K562 (cell line): ENCODE results near the gene SEPTIN1. TPM values are rescaled to one million over a fixed set of nuclear protein-coding genes. Genes with fewer than 3 reads are reported as not detected.

Source experiments
- ATAC-seq: fragments of 200-7000 bp; cut with Tn5 transposase; 3 replicates; pipeline ENCODE4 v1.9.1; 2020; ENCODE audit warnings: moderate library complexity
- BruUV-seq: library from RNA; stranded (reverse); fragments of 400-500 nt; replicated peaks from 2 replicates; lab custom pipeline; 2021; lab: Mats Ljungman, UMichigan
- CTCF ChIA-PET: fragments of 300-600 bp; formaldehyde crosslinking; extraction: SDS; loops from one replicate; lab custom pipeline; 2021; ENCODE audit warnings: low intra/inter-chr PET ratio; lab: Yijun Ruan, JAX
- POLR2A ChIA-PET: fragments of 300-600, 350-650 bp; sonication (Branson Sonifier 250); formaldehyde crosslinking; extraction: SDS; loops from one replicate; lab custom pipeline; 2021; ENCODE audit warnings: antibody characterized with exemption, inconsistent platforms; lab: Yijun Ruan, JAX
- DNase-seq, 4 experiments: peaks; one replicate each; pipeline versions ENCODE4 v3.0.0 to v3.0.0-alpha.2; 2011 to 2018; ENCODE audit warnings: low spot score in 3 of 4, mixed read lengths in 3 of 4; ENCODE audit errors: extremely low read depth in 1 of 4
- FAIRE-seq: peaks from 2 replicates; lab custom pipeline; 2011; peaks lifted over from hg19 to GRCh38; lab: Jason Lieb, UNC
- H2AFZ ChIP-seq: 2 replicates; pipeline ENCODE4 v1.6.0; 2011; ENCODE audit warnings: low read depth, low read length, control low read depth, inconsistent platforms
- H3K27ac ChIP-seq: fragments of 200-600 bp; 3 replicates; pipeline ENCODE4 v1.8.0; 2011; ENCODE audit warnings: low read depth, mild to moderate bottlenecking, control low read depth, inconsistent platforms, low read length, moderate library complexity, mixed read lengths; ENCODE audit errors: extremely low read depth
- H3K27me3 ChIP-seq, 2 experiments: fragments of 300-600 bp in 1 of 2; 2 replicates in 1 of 2; 3 replicates in 1 of 2; pipeline versions ENCODE4 v1.6.0 to v1.8.0; 2011; ENCODE audit warnings: inconsistent platforms in 2 of 2, low read length in 2 of 2, mild to moderate bottlenecking in 1 of 2, mixed read lengths in 1 of 2, moderate library complexity in 1 of 2; ENCODE audit not compliant: control insufficient read depth in 2 of 2, insufficient read depth in 2 of 2
- H3K36me3 ChIP-seq: fragments of 300-600 bp; 3 replicates; pipeline ENCODE4 v1.8.0; 2011; ENCODE audit warnings: mild to moderate bottlenecking, low read length, inconsistent platforms; ENCODE audit not compliant: control insufficient read depth, insufficient read depth
- H3K4me1 ChIP-seq, 2 experiments: fragments of 200-600 bp in 1 of 2; replicated peaks in 1 of 2; 2 replicates in 1 of 2; 3 replicates in 1 of 2; pipeline versions ENCODE4 v1.5.1 to v1.8.0; 2011; ENCODE audit warnings: inconsistent platforms in 2 of 2, low read length in 2 of 2, mild to moderate bottlenecking in 1 of 2, mixed read lengths in 1 of 2, moderate library complexity in 1 of 2; ENCODE audit not compliant: control insufficient read depth in 2 of 2, insufficient read depth in 2 of 2
- H3K4me2 ChIP-seq: 2 replicates; pipeline ENCODE4 v1.6.1; 2011; ENCODE audit warnings: low read length, control low read depth, inconsistent platforms, mixed read lengths; ENCODE audit not compliant: insufficient read depth
- H3K4me3 ChIP-seq: fragments of 200-600 bp; sonication (generic), shearing (Covaris generic); 2 replicates; pipeline ENCODE4 v1.5.1; 2016; ENCODE audit warnings: control low read depth, inconsistent platforms
- H3K79me2 ChIP-seq: fragments of 200-600 bp; 3 replicates; pipeline ENCODE4 v1.8.0; 2011; ENCODE audit warnings: low read length, inconsistent platforms; ENCODE audit not compliant: control insufficient read depth, insufficient read depth
- H3K9ac ChIP-seq, 2 experiments: 2 replicates each; pipeline versions ENCODE4 v1.6.0 to v1.6.1; 2011; ENCODE audit warnings: low read depth in 2 of 2, low read length in 2 of 2, control low read depth in 1 of 2, inconsistent platforms in 1 of 2, mild to moderate bottlenecking in 1 of 2, mixed read lengths in 1 of 2; ENCODE audit not compliant: insufficient read depth in 1 of 2
- H3K9me1 ChIP-seq: one replicate; pipeline ENCODE4 v1.6.0; 2011; ENCODE audit warnings: inconsistent platforms, mild to moderate bottlenecking, low read length, moderate library complexity; ENCODE audit not compliant: control insufficient read depth, insufficient read depth
- H3K9me3 ChIP-seq: replicated peaks from 2 replicates; pipeline ENCODE4 v1.5.1; 2011; ENCODE audit warnings: low read depth, low read length, inconsistent platforms; ENCODE audit not compliant: control insufficient read depth, insufficient read depth
- H4K20me1 ChIP-seq: replicated peaks from 2 replicates; pipeline ENCODE4 v1.6.1; 2011; ENCODE audit warnings: low read length, inconsistent platforms, mixed read lengths; ENCODE audit not compliant: control insufficient read depth, insufficient read depth
- CEBPZ ChIP-seq: fragments of 150-350 bp; IDR thresholded peaks from 2 replicates; pipeline ENCODE4 v1.6.1; 2014; ENCODE audit warnings: low read depth, mild to moderate bottlenecking, low read length, borderline replicate concordance
- HNRNPH1 ChIP-seq: fragments of 200-400 bp; formaldehyde crosslinking; optimal IDR thresholded peaks from 2 replicates; pipeline ENCODE3; 2017; ENCODE audit warnings: low read depth, mild to moderate bottlenecking, low read length, moderate library complexity
- NCOA6 ChIP-seq: fragments of 450-650 bp; IDR thresholded peaks from 2 replicates; pipeline ENCODE4 v1.6.1; 2017; ENCODE audit warnings: mild to moderate bottlenecking
- SMARCE1 ChIP-seq: fragments of 450-650 bp; IDR thresholded peaks from 2 replicates; pipeline ENCODE4 v1.7.1; 2016; ENCODE audit warnings: mild to moderate bottlenecking
- SMC3 ChIP-seq: conservative IDR thresholded peaks from 2 replicates; pipeline ENCODE4 v1.6.1; 2011; ENCODE audit warnings: low read depth, low read length, improper control_type of control experiment; ENCODE audit not compliant: insufficient read depth
- TCF7L2 ChIP-seq: fragments of 150-350 bp; IDR thresholded peaks from 2 replicates; pipeline ENCODE4 v1.6.1; 2016; ENCODE audit warnings: low read depth, mild to moderate bottlenecking, low read length, moderate library complexity
- ZBTB7A ChIP-seq: IDR thresholded peaks from 2 replicates; pipeline ENCODE4 v1.6.1; 2011; ENCODE audit warnings: low read depth, mild to moderate bottlenecking, low read length, moderate library complexity, borderline replicate concordance; ENCODE audit not compliant: control insufficient read depth
- ZNF133 ChIP-seq: fragments of 250-450 bp; sonication (Bioruptor Pico); IDR thresholded peaks from 2 replicates; pipeline ENCODE4 v1.4.0; 2020; ENCODE audit warnings: mild to moderate bottlenecking
- ZNF395 ChIP-seq: fragments of 200-800 bp; sonication (Bioruptor generic); IDR thresholded peaks from 2 replicates; pipeline ENCODE4 v1.6.1; 2017; ENCODE audit warnings: missing genetic modification characterization, missing compliant biosample characterization
- WGBS: fragments of 100-300 bp; shearing (Covaris generic); methylation state at CpG from one replicate; pipeline ENCODE4 v1.1.6; 2016; ENCODE audit warnings: low coverage, mixed read lengths; ENCODE audit not compliant: insufficient coverage; ENCODE audit errors: missing lambda C conversion rate; 5-methylcytosine and 5-hydroxymethylcytosine counted together
- in situ Hi-C: fragments of 300-500 bp; cut with MboI; formaldehyde crosslinking; loops from 4 replicates; pipeline ENCODE4 v1.15.0; 2018; ENCODE audit warnings: inconsistent platforms, mixed read lengths
- intact Hi-C: fragments of 100-400 bp; cut with micrococcal nuclease; formaldehyde crosslinking; loops from 2 replicates; pipeline ENCODE4 v1.14.2; 2022
- polyA plus RNA-seq, 8 experiments: library from polyadenylated mRNA; depleted of rRNA in 4 of 8; stranded (reverse) in 5 of 8; unstranded in 3 of 8; fragments of >200 nt; fragmentation: Nextera tagmentation in 2 of 8; fragmentation: Illumina TruSeq in 1 of 8; extraction: Ambion mirVana in 2 of 8; extraction: Trizol in 1 of 8; gene quantifications; 2 replicates each; pipeline versions ENCODE4 v1.2.1 to v1.2.3, GENCODE V29; 2011 to 2014; ENCODE audit warnings: inconsistent platforms in 1 of 8, missing spikeins in 1 of 8
- total RNA-seq, 7 experiments: library from RNA; depleted of rRNA in 6 of 7; stranded (reverse); fragments of >200 nt in 6 of 7; fragmentation: Illumina TruSeq in 2 of 7; extraction: Trizol in 2 of 7; gene quantifications; 2 replicates each; pipeline versions ENCODE4 v1.2.1 to v1.2.3, GENCODE V29; 2011 to 2021; ENCODE audit warnings: low replicate concordance in 1 of 7
- TF ChIP-seq, protein P1 (sequence below): conservative IDR thresholded peaks from 2 replicates; pipeline ENCODE4 v1.6.1; 2011; ENCODE audit warnings: low read depth, mild to moderate bottlenecking, low read length; ENCODE audit not compliant: control insufficient read depth

SEPTIN1 gene
- total and polyA plus RNA-seq, 9 of the 15 experiments (the other 6 are each of a cell fraction or from before 2014, with no cell fraction given): 0.23 to 5.6 (median 1.7) TPM; not detected in 1

DNA sequence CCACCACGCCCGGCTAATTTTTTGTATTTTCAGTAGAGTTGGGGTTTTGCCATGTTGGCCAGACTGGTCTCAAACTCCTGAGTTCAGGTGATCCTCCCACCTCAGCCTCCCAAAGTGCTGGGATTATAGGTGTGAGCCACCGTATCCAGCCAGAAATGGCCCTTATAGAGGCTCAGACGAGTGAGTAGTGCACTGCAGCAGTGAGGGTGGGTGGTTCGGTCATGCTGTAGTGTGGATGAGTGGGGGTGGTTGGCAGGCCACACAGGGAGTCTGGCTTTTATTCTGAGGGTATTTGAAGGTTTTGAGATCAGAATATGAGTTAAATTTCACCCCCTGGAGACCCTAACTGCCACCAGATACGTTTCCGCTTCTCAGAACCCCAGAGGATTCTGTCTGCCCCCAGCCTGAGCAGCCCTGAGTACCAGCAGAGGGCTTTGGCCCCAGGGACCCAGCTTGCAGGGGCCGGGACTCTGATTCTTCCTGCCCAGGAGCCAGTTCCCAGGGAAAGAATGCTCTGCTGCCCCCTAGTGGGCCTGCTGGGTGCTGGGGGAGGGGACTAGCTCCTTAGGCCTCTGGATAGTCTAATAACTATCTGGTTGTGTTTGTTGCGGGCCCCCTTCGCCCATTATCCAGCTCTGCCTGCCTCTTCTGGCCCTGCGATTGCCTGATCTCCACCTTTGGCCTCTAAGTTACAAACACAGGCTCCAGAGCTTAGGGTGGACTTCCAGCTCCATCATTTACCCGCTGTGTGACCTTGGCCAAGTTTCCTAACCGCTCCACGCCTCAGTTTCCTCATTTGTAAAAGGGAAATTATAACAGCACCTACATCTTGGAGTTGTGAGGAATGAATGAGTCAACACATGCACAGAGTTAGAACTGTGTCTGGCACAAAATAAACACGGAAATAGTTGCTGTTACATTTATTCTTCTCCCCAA is 27.0 kb upstream of the SEPTIN1 start (continued):
- TF ChIP-seq TCF7L2: no peak
- TF ChIP-seq ZBTB7A: peak; percentile 51; the same call in 1 of the 2 replicates
- peak; percentile 96 for TF ChIP-seq SMC3

DNA sequence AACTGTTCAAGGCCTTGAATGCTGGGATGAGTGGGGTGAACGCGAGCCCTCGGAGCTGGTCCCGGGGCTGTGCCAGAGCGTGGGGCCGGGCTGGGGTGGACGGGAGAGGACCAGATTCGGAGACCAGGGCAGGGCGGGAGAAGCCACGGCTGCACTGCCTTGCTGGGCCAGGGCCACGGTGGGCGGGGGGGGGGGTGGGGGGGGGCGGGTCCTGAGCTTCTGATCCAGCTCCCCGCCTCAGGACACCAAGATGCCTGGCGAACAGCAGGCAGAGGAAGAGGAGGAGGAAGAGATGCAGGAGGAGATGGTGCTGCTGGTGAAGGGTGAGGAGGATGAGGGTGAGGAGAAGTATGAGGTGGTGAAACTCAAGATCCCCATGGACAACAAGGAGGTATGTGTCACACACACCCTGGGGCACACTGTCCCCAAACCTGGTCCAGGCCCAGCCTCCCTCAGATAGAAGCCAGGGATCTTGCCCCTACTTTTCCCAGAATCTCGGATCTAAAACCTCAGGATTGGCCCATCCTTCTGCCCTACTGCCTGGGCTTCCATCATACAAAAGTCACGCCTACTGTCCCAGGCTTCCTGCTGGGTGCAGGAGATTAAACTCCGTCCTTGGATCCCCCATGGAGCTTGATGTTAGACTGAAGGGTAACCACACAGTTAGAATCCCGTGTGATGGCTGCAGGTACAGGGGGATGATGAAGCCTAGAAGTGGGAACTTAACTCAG is 25.6 kb upstream of the SEPTIN1 start:
- Histone ChIP-seq H3K9me1 (no peaks in the 10 kb centered on the region), H4K20me1 (no peaks in the 10 kb centered on the region), H3K4me2 (peak overlapping the region; percentile 97), H3K4me1 (peaks cover 15 to 28% of the 10 kb centered on the region in 2 experiments; a peak in 4 of 5 replicates), H3K27me3 (no peaks in the 10 kb centered on the region), H3K4me3 (peak overlapping the region; percentile 80), H3K9ac (peak overlapping the region; percentile 69 to 97; a peak in 3 of 4 replicates), H2AFZ (peak overlapping the region; percentile 96), H3K36me3 (peaks cover 34% of the 10 kb centered on the region; the same call in 2 of the 3 replicates), H3K27ac (peak overlapping the region; percentile 81), H3K79me2 (peaks cover 29% of the 10 kb centered on the region; the same call in 2 of the 3 replicates), H3K9me3 (no peaks in the 10 kb centered on the region)
- BruUV-seq: TSS peak; percentile 68
- WGBS: 6% methylated on average over 11 of the region's 19 CpGs
- peak; percentile 33 for ATAC-seq
- in situ Hi-C loops (loop anchor here (10.0 kb wide), 1 partner anchor 213 kb away; the partner anchor contains the start of genes BOLA2B, SLX1A and SULT1A3), intact Hi-C loops (loop anchor here (5.0 kb wide), 2 partner anchors 36 to 51 kb away; partner anchors contain the start of genes CD2BP2, MYL11 and TBC1D10B)
- ChIA-PET POLR2A (interaction anchor here (0.7 to 1.7 kb wide), 7 partner anchors 12 to 630 kb away, joined by 3 to 9 read pairs (median 3); partner anchors contain the start of genes CD2BP2 and DCTPP1), CTCF (no interaction called here)
- DNase-seq: peak in 2 of 4 experiments; percentile 51 to 67
- no peak for FAIRE-seq
- TF ChIP-seq ZNF133: no peak
- TF ChIP-seq CEBPZ: no peak
- no peak for TF ChIP-seq HNRNPH1
- TF ChIP-seq SMARCE1: no peak
- no peak for TF ChIP-seq NCOA6
- TF ChIP-seq, protein P1, sequence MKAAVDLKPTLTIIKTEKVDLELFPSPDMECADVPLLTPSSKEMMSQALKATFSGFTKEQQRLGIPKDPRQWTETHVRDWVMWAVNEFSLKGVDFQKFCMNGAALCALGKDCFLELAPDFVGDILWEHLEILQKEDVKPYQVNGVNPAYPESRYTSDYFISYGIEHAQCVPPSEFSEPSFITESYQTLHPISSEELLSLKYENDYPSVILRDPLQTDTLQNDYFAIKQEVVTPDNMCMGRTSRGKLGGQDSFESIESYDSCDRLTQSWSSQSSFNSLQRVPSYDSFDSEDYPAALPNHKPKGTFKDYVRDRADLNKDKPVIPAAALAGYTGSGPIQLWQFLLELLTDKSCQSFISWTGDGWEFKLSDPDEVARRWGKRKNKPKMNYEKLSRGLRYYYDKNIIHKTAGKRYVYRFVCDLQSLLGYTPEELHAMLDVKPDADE: no peak
- TF ChIP-seq ZNF395 (CRISPR knock-in tag): 0 out of 2 replicates have a peak, but pooled peaks have one; percentile 0
